SK-N-SH treated with all-trans-retinoic acid at 6 μM for 48 hours (cell line): ENCODE results near the gene EXOC1L.
A peak's percentile ranks its signal among the peaks of the same experiment; 100 is the strongest.
"Not testable (repeated sequence)": the region's sequence is repeated elsewhere in the genome, so short reads cannot be mapped to it uniquely, and the experiment has no call there.

Experiments
- ATAC-seq: fragments of 200-7000 bp; cut with Tn5 transposase; 3 replicates; pipeline ENCODE4 v1.9.1; 2020; ENCODE audit warnings: mild to moderate bottlenecking, moderate library complexity
- ARNTL ChIP-seq: fragments of 450-650 bp; formaldehyde crosslinking; IDR thresholded peaks from 2 replicates; pipeline ENCODE4 v1.5.0; 2020; ENCODE audit warnings: low read depth, mild to moderate bottlenecking, moderate library complexity, borderline replicate concordance
- BACH2 ChIP-seq: fragments of 250-450 bp; sonication (Bioruptor Pico); IDR thresholded peaks from 2 replicates; pipeline ENCODE4 v1.9.0; 2021; ENCODE audit warnings: mild to moderate bottlenecking, borderline replicate concordance
- CREB5 ChIP-seq: fragments of 250-450 bp; sonication (Bioruptor Pico); IDR thresholded peaks from 2 replicates; pipeline ENCODE4 v1.5.1; 2020; ENCODE audit warnings: low read depth, mild to moderate bottlenecking, moderate library complexity
- CSDC2 ChIP-seq: fragments of 250-450 bp; sonication (Bioruptor Pico); IDR thresholded peaks from 2 replicates; pipeline ENCODE4 v1.5.0; 2020; ENCODE audit warnings: mild to moderate bottlenecking, moderate library complexity
- ESRRG ChIP-seq: fragments of 250-450 bp; sonication (Bioruptor Pico); IDR thresholded peaks from 2 replicates; pipeline ENCODE4 v1.6.1; 2021; ENCODE audit warnings: mild to moderate bottlenecking
- GLIS3 ChIP-seq: fragments of 250-450 bp; sonication (Bioruptor Pico); IDR thresholded peaks from 2 replicates; pipeline ENCODE4 v1.5.0; 2020; ENCODE audit warnings: mild to moderate bottlenecking, moderate library complexity
- ISL1 ChIP-seq: fragments of 250-450 bp; sonication (Bioruptor Pico); IDR thresholded peaks from 2 replicates; pipeline ENCODE4 v2.1.2; 2022; ENCODE audit warnings: mild to moderate bottlenecking, moderate library complexity
- PATZ1 ChIP-seq: fragments of 250-450 bp; sonication (Bioruptor Pico); IDR thresholded peaks from 2 replicates; pipeline ENCODE4 v1.8.0; 2020; ENCODE audit warnings: mild to moderate bottlenecking, moderate library complexity, borderline replicate concordance
- POU6F1 ChIP-seq: fragments of 250-450 bp; sonication (Bioruptor Pico); IDR thresholded peaks from 2 replicates; pipeline ENCODE4 v1.8.0; 2021; ENCODE audit warnings: low read depth, mild to moderate bottlenecking, moderate library complexity, borderline replicate concordance
- SNAI2 ChIP-seq: fragments of 250-450 bp; sonication (Bioruptor Pico); IDR thresholded peaks from 2 replicates; pipeline ENCODE4 v1.5.0; 2020; ENCODE audit warnings: mild to moderate bottlenecking, moderate library complexity
- TCF4 ChIP-seq: fragments of 250-450 bp; sonication (Bioruptor Pico); IDR thresholded peaks from 2 replicates; pipeline ENCODE4 v1.8.0; 2021; ENCODE audit warnings: mild to moderate bottlenecking, moderate library complexity, borderline replicate concordance
- TSHZ2 ChIP-seq: fragments of 250-450 bp; sonication (Bioruptor Pico); IDR thresholded peaks from 2 replicates; pipeline ENCODE4 v1.5.0; 2020; ENCODE audit warnings: mild to moderate bottlenecking, moderate library complexity
- ZC3H10 ChIP-seq: fragments of 250-450 bp; sonication (Bioruptor Pico); IDR thresholded peaks from 2 replicates; pipeline ENCODE4 v1.5.1; 2021; ENCODE audit warnings: mild to moderate bottlenecking, moderate library complexity
- ZFP3 ChIP-seq: fragments of 250-450 bp; sonication (Bioruptor Pico); IDR thresholded peaks from 2 replicates; pipeline ENCODE4 v1.5.0; 2020; ENCODE audit warnings: mild to moderate bottlenecking, moderate library complexity
- ZFP30 ChIP-seq: fragments of 450-650 bp; formaldehyde crosslinking; IDR thresholded peaks from 2 replicates; pipeline ENCODE4 v1.5.0; 2022; ENCODE audit warnings: mild to moderate bottlenecking, moderate library complexity
- ZNF565 ChIP-seq: fragments of 450-650 bp; formaldehyde crosslinking; conservative IDR thresholded peaks from 2 replicates; pipeline ENCODE4 v1.5.0; 2020; ENCODE audit warnings: low read depth, mild to moderate bottlenecking, moderate library complexity

Gene EXOC1L

GRCh38 chr4:55838952-55839351 is 19.4 kb downstream of the EXOC1L start (continued):
- TF ChIP-seq CREB5, result no peak
- no peak for TF ChIP-seq GLIS3 (CRISPR knock-in tag)

GRCh38 chr4:55840956-55841355 is 21.4 kb downstream of the EXOC1L start:
- TF ChIP-seq ZNF565 (CRISPR knock-in tag) (no peak), ZFP3 (CRISPR knock-in tag) (peak; percentile 61; the same call in 1 of the 2 replicates)
- no peak for ATAC-seq

- not testable (repeated sequence) for ATAC-seq
These were observed 22.0 kb downstream of the EXOC1L start for GRCh38 chr4:55841373-55842239.

- ATAC-seq, result not testable (repeated sequence)
These were observed 22.7 kb downstream of the EXOC1L start for GRCh38 chr4:55842312-55842711.

- no peak for TF ChIP-seq ARNTL
- no peak for TF ChIP-seq ZFP30 (CRISPR knock-in tag)
- TF ChIP-seq CSDC2 (CRISPR knock-in tag), result no peak
- no peak for TF ChIP-seq ZNF565 (CRISPR knock-in tag)
- no peak for TF ChIP-seq CREB5
- no peak for TF ChIP-seq BACH2 (CRISPR knock-in tag)
- no peak for TF ChIP-seq PATZ1 (CRISPR knock-in tag)
- no peak for TF ChIP-seq TCF4 (CRISPR knock-in tag)
- no peak for TF ChIP-seq TSHZ2 (CRISPR knock-in tag)
- no peak for TF ChIP-seq ZFP3 (CRISPR knock-in tag)
- no peak for TF ChIP-seq ESRRG (CRISPR knock-in tag)
- TF ChIP-seq ISL1 (CRISPR knock-in tag), result no peak
- no peak for TF ChIP-seq ZC3H10 (CRISPR knock-in tag)
- no peak for ATAC-seq
These were observed 30.1 kb downstream of the EXOC1L start for GRCh38 chr4:55849724-55850123.

GRCh38 chr4:55851885-55852284 is 32.3 kb downstream of the EXOC1L start:
- ATAC-seq, result no peak
- TF ChIP-seq TCF4 (CRISPR knock-in tag) (no peak), ZC3H10 (CRISPR knock-in tag) (no peak), ESRRG (CRISPR knock-in tag) (no peak), ZFP3 (CRISPR knock-in tag) (no peak), PATZ1 (CRISPR knock-in tag) (no peak), POU6F1 (CRISPR knock-in tag) (no peak), CSDC2 (CRISPR knock-in tag) (no peak), SNAI2 (CRISPR knock-in tag) (no peak), TSHZ2 (CRISPR knock-in tag) (no peak), ISL1 (CRISPR knock-in tag) (no peak), ZFP30 (CRISPR knock-in tag) (no peak), ZNF565 (CRISPR knock-in tag) (no peak)
